ENCODE data around the gene TMEM184C.

- no peak for TF ChIP-seq CTCF (IDR thresholded peaks at IDR 0.05; ENCODE audit: low read depth, low read length, poor library complexity, severe bottlenecking)
- TF ChIP-seq EZH2phosphoT487 (IDR thresholded peaks at IDR 0.05; ENCODE audit: borderline replicate concordance, low read length) = no peak
These were observed 92.8 kb downstream of the TMEM184C start for GRCh38 chr4:147709999-147710398.

Data from DOHH2 (cell line).